Mucosa of descending colon (tissue), 3 donors: ENCODE data around the gene EPS8L1. TPM values are rescaled to one million over a fixed set of nuclear protein-coding genes. Genes with fewer than 3 reads are reported as not detected.

Source experiments
- ATAC-seq: fragments of 200-7000 bp; cut with Tn5 transposase; one replicate; pipeline ENCODE4 v1.9.1; 2020; ENCODE audit warnings: mild to moderate bottlenecking, moderate library complexity
- DNase-seq, 3 donors: peaks; one replicate each; pipeline ENCODE4 v3.0.0-alpha.2; 2020
- H3K36me3 ChIP-seq: fragments of 200-600 bp; one replicate; pipeline ENCODE4 v1.8.0; 2021; ENCODE audit warnings: low read depth, mild to moderate bottlenecking
- H3K4me1 ChIP-seq: fragments of 200-600 bp; one replicate; pipeline ENCODE4 v1.8.0; 2021; ENCODE audit warnings: low read depth, mild to moderate bottlenecking
- H3K4me3 ChIP-seq: fragments of 200-600 bp; one replicate; pipeline ENCODE4 v1.8.0; 2021; ENCODE audit warnings: mild to moderate bottlenecking
- H3K9me3 ChIP-seq: fragments of 200-600 bp; one replicate; pipeline ENCODE4 v1.8.0; 2021; ENCODE audit warnings: mild to moderate bottlenecking
- CTCF ChIP-seq: fragments of 200-600 bp; IDR thresholded peaks from one replicate; pipeline ENCODE4 v1.8.0; 2022; ENCODE audit warnings: antibody characterized with exemption, mild to moderate bottlenecking
- intact Hi-C, 2 donors: fragments of 100-400 bp; cut with DNase I in 1 of 2; cut with micrococcal nuclease in 1 of 2; formaldehyde crosslinking; loops; one replicate each; pipeline versions ENCODE4 v1.11.0 to v1.11.1; 2022; cut with DNase I, micrococcal nuclease
- total RNA-seq, 3 donors: library from RNA; stranded (reverse); fragmentation: NEBNext Ultra II Directional in 2 of 3; extraction: Animal tissue kit (Norgen Biotek cat#: 25700) in 2 of 3; gene quantifications; one replicate each; pipeline versions ENCODE4 v1.2.1 to v1.2.4, GENCODE V29; 2021 to 2023
- donor health status: DM: no; HTN: no; CAD: no; lungs with moderate emphysema.
- donor health status: DM: no; HTN: no; CAD: no.
- donor health status: DM: no; HTN: yes; CAD: no.

The EPS8L1 gene
- total RNA-seq, 3 donors from 2014 or later, result 20.7 to 79.6 (median 36.0) TPM

DNA sequence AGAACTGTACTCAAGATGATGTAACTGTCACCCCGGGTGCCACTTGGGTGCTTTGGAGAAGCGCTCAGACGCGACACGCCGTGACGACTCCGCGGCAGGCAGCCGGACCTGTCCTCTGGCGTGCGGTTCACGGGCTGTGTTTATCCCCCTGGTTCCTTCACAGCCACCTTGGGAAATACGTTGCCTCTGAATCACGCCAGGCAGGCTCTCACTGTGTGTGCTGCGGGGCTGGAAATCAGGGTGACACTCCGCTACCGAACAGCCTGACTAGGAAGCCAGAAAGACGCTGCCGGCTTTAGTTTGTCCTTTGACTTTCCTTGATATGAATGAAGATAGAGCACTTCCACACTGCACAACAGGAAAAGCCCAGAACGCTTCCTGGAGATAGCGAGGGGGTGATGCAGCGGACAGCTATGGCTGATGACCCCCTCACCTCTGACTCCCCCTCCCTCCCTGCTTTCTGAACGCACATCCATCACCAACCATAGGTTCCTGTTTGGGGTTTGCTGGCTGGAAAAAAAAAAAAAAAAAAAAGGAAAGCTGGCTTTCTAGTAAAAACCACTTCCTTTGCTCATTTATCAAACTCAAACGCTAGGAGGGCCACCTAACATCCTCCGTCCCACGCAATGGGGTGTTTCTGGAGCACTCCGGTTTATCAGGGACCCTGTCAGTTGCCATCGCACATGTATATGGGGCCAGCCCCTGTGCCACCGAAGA is 33.9 kb upstream of the EPS8L1 start:
- Histone ChIP-seq H3K36me3 (no peaks in the 10 kb centered on the region), H3K4me3 (no peak overlapping the region), H3K4me1 (no peaks in the 10 kb centered on the region), H3K9me3 (no peaks in the 10 kb centered on the region)
- DNase-seq (peak in 1 of 3 donors; percentile 45), ATAC-seq (no peak)
- intact Hi-C loops, result no loop called here
- no peak for TF ChIP-seq CTCF

DNA sequence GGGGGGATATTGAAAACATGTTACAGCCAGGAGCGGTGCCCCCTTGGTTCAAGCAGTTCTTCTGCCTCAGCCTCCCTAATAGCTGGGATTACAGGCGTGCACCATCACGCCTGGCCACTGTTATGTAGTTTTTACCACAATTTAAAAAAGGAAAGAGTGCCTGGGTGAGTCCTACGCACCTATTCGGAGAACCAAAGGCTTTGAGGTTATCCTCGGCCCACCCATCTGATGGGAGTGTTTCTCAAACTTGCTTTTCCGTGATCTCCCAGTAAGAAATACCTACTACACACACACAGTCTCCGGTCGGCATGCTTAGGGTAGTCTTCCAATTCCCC is 33.4 kb upstream of the EPS8L1 start:
- Histone ChIP-seq H3K9me3 (no peaks in the 10 kb centered on the region), H3K4me1 (no peaks in the 10 kb centered on the region), H3K4me3 (no peak overlapping the region), H3K36me3 (no peaks in the 10 kb centered on the region)
- no peak for ATAC-seq
- intact Hi-C loops, result no loop called here
- no peak for TF ChIP-seq CTCF
- peak in 1 of 3 donors; percentile 16 for DNase-seq

DNA sequence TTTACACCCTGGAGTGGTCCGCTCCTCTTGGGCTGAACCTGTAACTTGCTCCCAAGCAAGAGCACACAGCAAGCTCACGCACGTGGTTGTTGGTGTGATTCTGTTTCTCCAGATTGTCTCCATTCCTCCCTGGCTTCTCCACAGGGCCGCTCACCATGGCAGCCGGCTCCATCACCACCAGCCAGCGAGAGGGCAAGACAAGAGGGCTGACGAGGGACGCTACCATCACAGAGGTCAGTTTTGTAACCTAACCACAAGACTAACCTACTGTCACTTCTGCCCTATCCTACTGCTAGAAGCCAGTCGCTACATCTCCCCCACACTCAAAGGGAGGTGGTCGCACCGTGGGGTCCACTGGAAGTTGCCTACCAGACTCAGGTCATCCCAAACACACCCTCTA is 33.0 kb upstream of the EPS8L1 start:
- ATAC-seq, result no peak
- intact Hi-C loops, result no loop called here

DNA sequence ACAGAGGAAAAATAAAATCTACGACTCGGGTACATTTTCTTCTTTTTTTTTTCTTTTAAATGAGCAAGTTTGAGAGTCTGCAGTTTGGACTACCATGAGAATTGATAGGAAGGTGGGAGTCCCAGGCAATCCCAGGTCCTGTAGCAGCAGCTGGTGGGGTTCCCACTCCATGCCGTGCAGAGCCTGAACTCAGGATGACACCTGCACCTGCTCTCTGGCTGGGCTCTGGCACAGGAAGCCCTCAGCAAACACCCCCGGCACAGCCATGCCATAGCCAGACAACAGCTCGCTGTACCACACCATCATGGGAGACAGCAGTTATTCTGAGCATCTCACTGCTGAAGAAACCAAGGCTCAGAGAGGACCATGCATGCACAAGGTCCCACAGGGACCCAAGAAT is 31.4 kb upstream of the EPS8L1 start:
- Histone ChIP-seq H3K4me1 (no peaks in the 10 kb centered on the region), H3K9me3 (no peaks in the 10 kb centered on the region), H3K4me3 (no peak overlapping the region), H3K36me3 (peaks cover 7% of the 10 kb centered on the region)
- ATAC-seq, result no peak
- TF ChIP-seq CTCF, result no peak
- DNase-seq, result no peak
- intact Hi-C loops, result no loop called here

More for the DNA sequence above, 33.0 kb upstream of the EPS8L1 start:
- Histone ChIP-seq H3K4me1 (no peaks in the 10 kb centered on the region), H3K4me3 (no peak overlapping the region), H3K9me3 (no peaks in the 10 kb centered on the region), H3K36me3 (peaks cover 2% of the 10 kb centered on the region)
- DNase-seq, result peak in 1 of 3 donors; percentile 24
- TF ChIP-seq CTCF, result no peak

GRCh38 chr19:55044771-55045716 is 30.6 kb upstream of the EPS8L1 start:
- ATAC-seq (no peak), DNase-seq (no peak)
- intact Hi-C loops, result no loop called here
- Histone ChIP-seq H3K4me1 (no peaks in the 10 kb centered on the region), H3K36me3 (peaks cover 7% of the 10 kb centered on the region), H3K9me3 (no peaks in the 10 kb centered on the region), H3K4me3 (no peak overlapping the region)
- TF ChIP-seq CTCF, result no peak
